ENCODE results near the gene HELZ. TPM values are rescaled to one million over a fixed set of nuclear protein-coding genes. Genes with fewer than 3 reads are reported as not detected.

HELZ gene
- total RNA-seq, 1 experiment from 2014 or later, result 40.5 TPM

- TF ChIP-seq CTCF (IDR thresholded peaks at IDR 0.05 in 2 of 3, conservative IDR thresholded peaks at IDR 0.05 in 1 of 3; ENCODE audit: borderline replicate concordance in 1 of 3, insufficient read depth in 1 of 3, low read depth in 2 of 3, low read length in 2 of 3), result no peak
- TF ChIP-seq POLR2A (IDR thresholded peaks at IDR 0.05; ENCODE audit: borderline replicate concordance, extremely low read depth, insufficient read depth, insufficient read length), result no peak
- no peak for TF ChIP-seq TCF7L2 (IDR thresholded peaks at IDR 0.05; ENCODE audit: borderline replicate concordance, extremely low read depth, insufficient read depth, insufficient read length)
Observed at GRCh38 chr17:67040652-67041051, 204.3 kb downstream of the HELZ start (continued).

DNA sequence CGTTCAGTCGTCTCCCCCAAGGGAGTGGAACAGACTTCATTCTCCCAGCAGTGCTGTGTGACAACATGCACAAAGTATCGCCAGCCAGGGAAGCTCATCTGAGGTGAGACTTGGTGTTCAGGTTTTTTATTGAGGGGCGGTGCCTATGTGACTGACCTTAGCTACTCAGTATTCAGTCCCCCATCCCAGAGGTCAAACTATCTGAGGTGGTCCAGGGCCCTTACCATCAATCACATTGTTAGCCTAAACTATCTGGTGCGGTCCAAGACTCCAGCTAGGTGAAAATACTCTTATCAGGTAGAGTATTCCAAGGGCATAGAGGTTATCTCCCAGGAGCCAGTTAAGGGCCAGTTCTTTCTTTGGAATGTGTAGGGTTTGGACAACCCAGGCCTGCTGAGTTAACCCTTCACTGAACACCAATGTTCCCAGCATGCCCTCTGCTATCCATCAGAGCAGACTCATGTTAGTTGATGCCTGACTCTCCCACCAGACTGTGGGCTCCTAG lies 206.1 kb downstream of the HELZ start:
- ChIA-PET CTCF (no interaction called here), RAD21 (ENCODE audit: low non-redundant PET in 1 of 2, low total read pairs in 2 of 2, uncharacterized antibody in 2 of 2, unreplicated experiment in 2 of 2) (no interaction called here), POLR2A (no interaction called here)
- Histone ChIP-seq H3K27ac (ENCODE audit: low read depth, low read length) (no peak overlapping the region), H3K4me1 (ENCODE audit: control insufficient read depth in 1 of 2, insufficient read depth in 2 of 2, low read length in 2 of 2) (no peaks in the 10 kb centered on the region), H3K79me2 (ENCODE audit: insufficient read depth, low read length) (no peaks in the 10 kb centered on the region), H3K36me3 (ENCODE audit: control insufficient read depth in 1 of 2, insufficient read depth in 2 of 2, low read length in 2 of 2) (no peaks in the 10 kb centered on the region), H3K4me2 (ENCODE audit: low read length) (no peak overlapping the region), H4K20me1 (ENCODE audit: insufficient read depth) (no peaks in the 10 kb centered on the region), H3K4me3 (replicated peaks in 1 of 2; ENCODE audit: low read depth in 1 of 2, low read length in 2 of 2) (no peak overlapping the region), H3K9me2 (ENCODE audit: insufficient read depth) (no peaks in the 10 kb centered on the region), H2AFZ (ENCODE audit: low read depth, low read length, poor library complexity, severe bottlenecking) (no peak overlapping the region), H3K27me3 (ENCODE audit: insufficient read depth, low read length) (0 out of 2 replicates have a peak, but pooled peaks cover 4% of the 10 kb centered on the region), H3K9me3 (ENCODE audit: control insufficient read depth in 1 of 2, insufficient read depth in 1 of 2, low read depth in 1 of 2, low read length in 2 of 2) (no peaks in the 10 kb centered on the region), H3K9ac (ENCODE audit: low read length) (no peak overlapping the region)
- no peak for DNase-seq (ENCODE audit: low read depth, low spot score)
- no TSS peak for BruUV-seq (replicated peaks)
- ATAC-seq, result no peak
- intact Hi-C loops (cut with micrococcal nuclease), result no loop called here
- TF ChIP-seq SRF (IDR thresholded peaks at IDR 0.05; ENCODE audit: low read depth), result no peak
- no peak for TF ChIP-seq ZNF274 (IDR thresholded peaks at IDR 0.05; ENCODE audit: low read depth, low read length)
- TF ChIP-seq EZH2phosphoT487 (IDR thresholded peaks at IDR 0.05; ENCODE audit: borderline replicate concordance), result no peak
- TF ChIP-seq CTCF (IDR thresholded peaks at IDR 0.05 in 2 of 3, conservative IDR thresholded peaks at IDR 0.05 in 1 of 3; ENCODE audit: borderline replicate concordance in 1 of 3, insufficient read depth in 1 of 3, low read depth in 2 of 3, low read length in 2 of 3), result no peak
- TF ChIP-seq CBX3 (IDR thresholded peaks at IDR 0.05; ENCODE audit: low read depth), result no peak
- TF ChIP-seq, protein P1, sequence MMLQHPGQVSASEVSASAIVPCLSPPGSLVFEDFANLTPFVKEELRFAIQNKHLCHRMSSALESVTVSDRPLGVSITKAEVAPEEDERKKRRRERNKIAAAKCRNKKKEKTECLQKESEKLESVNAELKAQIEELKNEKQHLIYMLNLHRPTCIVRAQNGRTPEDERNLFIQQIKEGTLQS (IDR thresholded peaks at IDR 0.05), result no peak
- TF ChIP-seq FOSL1 (IDR thresholded peaks at IDR 0.05; ENCODE audit: low read depth), result no peak
- no peak for TF ChIP-seq EZH2 (IDR thresholded peaks at IDR 0.05)
- no peak for TF ChIP-seq TCF7L2 (IDR thresholded peaks at IDR 0.05; ENCODE audit: borderline replicate concordance, extremely low read depth, insufficient read depth, insufficient read length)
- TF ChIP-seq ZFX (IDR thresholded peaks at IDR 0.05), result no peak
- TF ChIP-seq POLR2AphosphoS5 (IDR thresholded peaks at IDR 0.05; ENCODE audit: low read depth, low read length), result no peak
- no peak for TF ChIP-seq ZBTB33 (IDR thresholded peaks at IDR 0.05; ENCODE audit: extremely low read depth, insufficient replicate concordance, low read length)
- no peak for TF ChIP-seq JUND (IDR thresholded peaks at IDR 0.05)
- TF ChIP-seq CEBPB (IDR thresholded peaks at IDR 0.05; ENCODE audit: low read depth), result no peak
- TF ChIP-seq EGR1 (IDR thresholded peaks at IDR 0.05; ENCODE audit: low read depth), result no peak
- TF ChIP-seq, protein P2, sequence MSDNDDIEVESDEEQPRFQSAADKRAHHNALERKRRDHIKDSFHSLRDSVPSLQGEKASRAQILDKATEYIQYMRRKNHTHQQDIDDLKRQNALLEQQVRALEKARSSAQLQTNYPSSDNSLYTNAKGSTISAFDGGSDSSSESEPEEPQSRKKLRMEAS (IDR thresholded peaks at IDR 0.05), result no peak
- no peak for TF ChIP-seq SP1 (IDR thresholded peaks at IDR 0.05; ENCODE audit: low read depth)
- TF ChIP-seq ELF1 (IDR thresholded peaks at IDR 0.05; ENCODE audit: borderline replicate concordance, low read depth), result no peak
